Activated CD8-positive, alpha-beta memory T cell treated with anti-CD3 and anti-CD28 coated beads, Interleukin-2, amount 50 U/mL, for 1 hour (primary cell): ENCODE data around the gene SH2D3A.
"Not testable (repeated sequence)": the region's sequence is repeated elsewhere in the genome, so short reads cannot be mapped to it uniquely, and the experiment has no call there.

Experiments
- DNase-seq: peaks from one replicate; pipeline ENCODE4 v3.0.0-alpha.2; 2020; ENCODE audit errors: extremely low read depth

The SH2D3A gene

DNA sequence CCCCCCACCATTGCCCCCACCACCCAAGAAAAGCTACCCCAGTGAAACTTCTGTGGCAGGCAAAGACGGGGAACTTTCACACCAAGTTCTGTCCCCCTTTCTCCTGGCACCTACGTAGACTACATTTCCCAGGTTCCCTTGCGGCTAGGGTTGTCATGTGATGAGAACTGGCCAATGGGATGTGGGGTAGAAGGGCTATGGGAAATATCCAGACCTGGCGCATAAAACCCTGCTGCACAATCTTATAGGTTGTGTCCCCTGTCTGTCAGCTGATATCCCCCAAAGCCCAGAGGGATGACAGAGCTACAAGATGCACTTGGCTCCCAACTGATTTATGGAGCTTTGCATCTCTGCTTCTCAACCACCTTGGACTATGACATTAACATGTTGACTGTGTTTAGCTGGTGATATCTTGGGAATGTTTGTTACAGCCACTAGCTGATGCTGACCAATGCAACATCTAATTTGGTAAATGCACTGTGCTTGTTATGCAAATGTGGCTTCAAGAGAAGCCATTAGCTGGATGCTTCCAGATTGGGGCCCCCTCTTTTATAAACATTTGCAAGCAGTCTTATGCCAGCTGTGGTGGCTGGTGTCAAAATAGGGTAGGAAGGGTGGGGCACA lies 6.1 kb downstream of the SH2D3A start:
- no peak for DNase-seq

DNA sequence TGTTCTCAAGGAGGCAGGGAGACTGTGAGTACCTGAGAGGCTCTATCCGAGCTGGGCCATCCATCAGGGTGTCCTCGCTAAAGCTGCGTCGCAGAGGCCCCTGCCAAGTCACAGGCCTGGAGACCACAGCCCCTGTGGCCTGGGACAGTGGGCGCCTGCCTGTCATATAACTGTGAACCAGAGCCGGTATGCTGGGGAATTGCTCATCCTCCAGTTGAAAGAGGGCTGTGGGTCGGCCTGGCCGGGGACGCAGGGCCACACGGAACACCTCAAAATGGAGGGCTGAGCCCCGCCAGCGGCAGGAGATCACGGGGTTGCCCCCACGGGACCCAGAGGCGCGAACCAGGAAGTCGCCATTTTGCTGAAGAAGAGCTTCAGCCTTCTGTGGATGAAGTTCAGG lies 6.6 kb downstream of the SH2D3A start:
- DNase-seq, result no peak

DNA sequence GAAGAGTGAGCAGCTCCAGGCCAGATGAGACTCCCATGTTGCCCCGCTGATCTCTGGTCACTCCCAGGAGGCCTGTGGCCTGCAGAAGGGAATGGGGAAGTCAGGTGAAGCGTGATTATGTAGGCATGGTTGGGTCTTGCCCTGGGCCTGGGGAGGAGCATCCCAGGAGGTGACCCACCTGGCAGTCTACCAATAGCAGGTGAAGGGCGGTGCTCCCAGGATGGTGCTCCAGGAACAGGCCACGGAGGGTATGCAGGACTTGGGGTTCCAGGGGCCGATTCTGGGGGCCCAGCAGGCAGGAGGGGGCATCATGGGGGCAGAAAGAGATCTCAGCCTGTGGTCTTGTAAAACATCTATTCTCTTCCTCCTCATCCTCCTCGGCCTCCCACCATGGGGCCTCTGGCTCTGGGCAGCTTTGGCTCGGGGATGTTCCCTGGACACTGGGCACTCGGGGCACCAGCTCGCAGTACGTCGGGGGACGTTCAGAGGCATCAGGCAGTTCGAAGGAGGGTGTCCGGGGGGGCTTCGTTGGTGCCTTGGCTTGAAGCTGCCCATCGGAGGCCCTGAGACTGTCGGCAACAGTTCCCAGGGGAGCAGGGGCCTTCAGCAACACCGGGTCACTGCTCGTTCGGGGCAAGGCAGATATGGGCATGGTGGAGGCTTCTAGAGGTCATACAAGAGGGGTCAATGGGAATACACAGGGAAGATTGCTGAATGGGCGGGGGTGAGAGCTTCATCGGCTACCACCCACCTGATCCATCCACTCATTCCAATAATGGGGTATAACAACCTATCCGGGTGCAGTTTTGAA lies 12.4 kb downstream of the SH2D3A start:
- no peak for DNase-seq

DNA sequence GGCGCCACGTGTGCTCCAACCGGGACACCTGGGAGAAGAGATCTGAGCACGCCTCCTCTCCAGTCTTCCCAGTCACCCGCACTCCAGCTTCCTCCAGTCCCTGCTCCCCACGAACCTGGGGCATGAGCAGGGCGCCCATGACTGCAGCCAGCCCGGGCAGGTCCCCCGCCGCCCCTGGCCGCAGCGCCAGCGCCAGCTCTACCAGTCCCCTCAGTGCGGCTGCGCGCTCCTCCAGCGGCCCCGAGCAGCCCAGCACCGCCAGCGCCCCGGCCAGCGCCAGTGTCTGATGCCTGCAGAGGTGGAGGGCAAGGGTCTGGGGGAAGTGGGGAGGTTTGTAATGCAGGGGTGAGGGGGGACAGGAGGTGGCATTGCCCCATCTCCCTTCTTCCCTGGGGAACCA lies 13.1 kb downstream of the SH2D3A start:
- DNase-seq, result no peak

DNA sequence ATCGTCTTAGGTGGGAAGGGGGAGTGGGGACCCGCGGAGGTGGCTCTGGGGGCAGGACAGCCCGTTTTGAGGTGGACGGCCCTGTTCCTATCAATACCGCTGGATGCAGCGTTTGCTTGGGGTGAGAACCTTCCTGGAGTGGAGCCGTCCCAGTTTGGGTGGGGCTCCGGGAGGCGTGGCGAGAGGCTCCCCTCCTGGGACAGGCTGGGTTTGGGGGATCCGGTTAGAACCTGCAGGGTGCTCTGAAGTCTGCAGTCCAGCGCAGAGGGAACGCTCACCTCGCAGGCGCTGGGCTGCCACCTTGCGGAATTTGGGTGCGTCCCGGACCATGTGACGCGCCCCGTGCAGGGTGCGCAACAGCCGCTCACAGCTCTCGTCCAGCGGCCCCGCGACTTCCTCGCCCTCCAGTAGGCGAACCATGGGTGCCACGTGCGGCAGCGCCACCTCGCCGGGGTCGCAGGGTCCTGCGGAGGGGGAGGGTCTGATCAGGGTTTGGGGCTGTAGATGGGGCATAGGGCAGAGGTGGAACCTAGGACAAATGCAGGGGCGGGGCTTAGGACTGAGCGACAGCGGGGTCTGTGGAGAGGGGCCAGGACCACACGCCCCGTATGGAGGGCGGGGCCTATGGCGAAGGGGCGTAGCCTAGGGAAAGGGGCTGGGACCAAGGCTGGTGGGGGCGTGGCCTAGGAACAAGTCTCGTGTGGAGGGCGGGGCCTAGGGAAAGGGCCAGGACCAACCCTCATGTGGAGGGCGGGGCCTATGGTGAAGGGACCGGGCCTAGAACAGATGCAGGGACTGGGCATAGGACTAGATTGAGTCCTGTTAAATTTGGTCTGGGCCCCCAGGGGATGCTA lies 13.8 kb downstream of the SH2D3A start:
- DNase-seq, result no peak

DNA sequence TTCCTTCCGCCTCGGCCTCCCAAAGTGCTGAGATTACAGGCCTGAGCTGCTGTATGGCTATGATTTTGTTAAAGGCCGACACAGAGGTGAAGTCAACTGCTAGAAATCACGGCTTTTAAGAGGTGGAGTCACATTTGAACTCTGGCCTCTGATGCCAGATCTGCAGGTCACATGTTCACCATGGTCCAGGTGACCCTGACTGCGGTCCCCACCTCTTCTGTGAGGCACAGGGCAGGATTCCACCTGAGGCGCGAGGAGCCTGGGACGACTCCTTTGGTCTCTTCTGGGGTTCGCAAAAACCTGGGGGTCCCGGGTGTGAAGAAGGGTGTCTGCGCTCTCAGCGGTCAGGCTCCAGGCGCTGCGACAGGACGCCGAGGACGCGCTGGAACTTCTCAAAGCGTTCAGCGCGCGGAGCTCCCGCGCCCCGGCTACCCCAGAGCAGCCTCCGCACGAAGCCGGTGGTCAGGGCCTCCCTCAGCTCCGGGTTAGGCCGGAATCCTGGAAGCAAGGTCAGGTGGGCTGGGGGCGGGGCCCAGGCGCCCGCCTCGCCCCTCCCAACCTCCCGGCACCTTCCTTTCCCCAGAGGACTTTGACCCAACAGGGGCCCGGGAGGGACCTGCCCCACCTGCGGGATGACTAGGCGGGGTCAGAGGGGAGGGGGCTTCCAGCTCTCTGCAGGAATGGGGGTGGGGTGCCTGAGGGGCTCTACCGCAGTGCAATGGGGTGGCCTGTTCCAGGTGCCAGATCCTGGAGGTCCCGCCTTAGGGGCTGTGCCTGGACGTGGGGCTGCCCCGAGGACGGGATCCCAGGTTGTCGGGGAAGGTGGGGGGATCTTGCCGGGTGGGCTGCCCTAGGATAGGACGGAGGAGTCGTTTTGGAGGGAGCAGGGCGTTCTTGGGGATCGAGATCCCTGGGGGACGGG lies 14.7 kb downstream of the SH2D3A start:
- no peak for DNase-seq

DNA sequence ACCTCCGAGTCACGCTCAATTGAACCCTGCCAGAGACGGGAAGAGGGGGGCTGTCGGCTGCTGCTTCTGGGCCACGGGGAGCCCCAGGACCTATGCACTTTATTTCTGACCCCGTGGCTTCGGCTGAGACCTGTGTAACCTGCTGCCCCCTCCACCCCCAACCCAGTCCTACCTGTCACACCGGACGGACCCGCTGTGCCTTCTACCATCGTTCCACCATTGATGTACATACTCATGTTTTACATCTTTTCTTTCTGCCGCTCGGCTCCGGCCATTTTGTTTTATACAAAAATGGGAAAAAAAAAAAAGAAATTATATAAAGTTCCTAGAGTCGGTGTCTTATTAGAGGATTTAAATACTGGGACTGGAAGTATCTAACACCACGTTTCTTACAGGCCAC lies 16.0 kb downstream of the SH2D3A start:
- no peak for DNase-seq

DNA sequence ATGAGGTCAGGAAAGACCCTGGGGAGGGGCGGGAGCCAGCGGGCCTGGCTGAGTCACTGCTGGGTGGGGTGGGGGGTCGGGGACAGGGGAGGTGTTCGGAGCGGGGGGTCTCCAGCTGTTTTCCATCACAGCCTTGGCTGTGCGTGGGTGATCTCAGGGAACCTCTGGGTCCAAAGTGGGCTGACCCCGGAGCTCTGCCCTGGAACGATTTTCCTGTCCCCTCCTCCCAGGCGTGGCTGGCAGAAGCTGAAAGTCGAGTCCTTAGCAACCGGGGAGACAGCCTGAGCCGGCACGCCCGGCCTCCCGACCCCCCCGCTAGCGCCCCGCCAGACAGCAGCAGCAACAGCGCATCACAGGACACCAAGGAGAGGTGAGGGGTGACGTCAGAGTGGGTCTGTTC lies 17.2 kb downstream of the SH2D3A start:
- DNase-seq, result no peak

DNA sequence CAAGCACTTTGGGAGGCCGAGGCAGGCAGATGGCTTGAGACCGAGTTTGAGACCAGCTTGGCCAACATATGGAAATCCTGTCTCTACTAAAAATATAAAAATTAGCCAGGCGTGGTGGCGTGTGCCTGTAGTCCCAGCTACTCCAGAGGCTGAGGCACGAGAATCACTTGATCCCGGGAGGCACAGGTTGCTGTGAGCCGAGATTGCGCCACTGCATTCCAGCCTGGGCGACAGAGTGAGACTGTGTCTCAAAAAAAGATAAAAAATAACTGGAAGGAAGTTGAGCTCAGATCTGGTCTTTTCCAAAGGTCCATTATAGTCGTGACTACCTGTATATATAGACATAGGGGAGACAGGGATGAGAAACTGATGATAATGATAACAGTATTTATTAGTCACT lies 18.7 kb downstream of the SH2D3A start:
- not testable (repeated sequence) for DNase-seq

DNA sequence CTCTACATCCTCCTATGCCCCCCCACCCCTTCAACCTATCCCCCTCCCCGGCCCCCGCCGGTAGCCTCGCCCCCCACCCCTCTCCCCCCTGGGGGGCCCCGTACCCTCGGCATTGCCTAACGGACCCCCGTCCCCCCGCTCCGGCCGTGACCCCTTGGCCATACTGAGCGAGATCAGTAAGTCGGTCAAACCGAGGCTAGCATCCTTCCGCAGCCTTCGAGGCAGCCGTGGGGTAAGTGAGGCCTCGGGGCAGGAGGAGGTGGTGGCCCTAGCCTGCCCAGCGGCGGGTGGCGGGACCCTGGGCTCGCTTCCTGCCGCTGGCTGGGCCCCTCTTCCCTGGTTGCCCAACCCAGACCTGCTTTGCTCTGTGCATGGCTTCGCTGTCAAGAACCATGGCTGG lies 21.3 kb downstream of the SH2D3A start:
- no peak for DNase-seq

DNA sequence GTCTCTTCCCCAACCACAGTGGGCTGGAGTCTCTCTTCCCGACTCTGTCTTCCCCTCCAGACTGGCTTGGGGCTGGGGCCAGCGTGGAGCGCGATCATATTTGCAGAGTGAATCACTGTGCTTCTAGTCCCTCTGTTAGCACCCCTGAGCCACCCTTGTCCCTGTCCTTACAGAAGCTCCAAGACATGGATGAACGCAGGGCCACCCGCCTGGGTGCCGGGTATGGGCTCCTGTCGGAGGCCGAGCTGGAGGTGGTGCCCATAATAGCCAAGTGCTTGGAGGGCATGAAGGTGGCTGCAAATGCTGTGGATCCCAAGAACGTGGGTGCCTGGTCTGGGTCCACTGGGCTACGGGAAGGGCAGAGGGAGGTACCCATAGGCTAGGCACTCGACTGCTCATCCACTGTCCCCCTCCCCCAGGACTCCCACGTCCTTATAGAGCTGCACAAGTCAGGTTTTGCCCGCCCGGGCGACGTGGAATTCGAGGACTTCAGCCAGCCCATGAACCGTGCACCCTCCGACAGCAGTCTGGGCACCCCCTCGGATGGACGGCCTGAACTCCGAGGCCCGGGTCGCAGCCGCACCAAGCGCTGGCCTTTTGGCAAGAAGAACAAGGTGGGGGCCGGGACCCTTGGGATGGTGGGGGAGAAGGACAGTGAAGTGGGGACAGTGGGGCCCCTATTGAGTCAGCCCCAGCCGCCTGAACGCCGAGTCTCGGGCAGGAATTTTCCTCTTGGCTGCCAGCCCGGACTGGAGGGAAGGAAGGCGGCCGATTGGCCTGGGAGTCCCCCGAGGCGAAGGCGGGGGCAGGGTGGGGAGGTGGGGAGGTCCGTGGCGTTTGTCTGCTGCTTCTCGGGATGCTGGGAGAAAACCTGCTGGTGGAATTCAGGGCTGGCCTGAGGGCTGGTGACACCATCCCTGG lies 22.6 kb downstream of the SH2D3A start:
- no peak for DNase-seq

DNA sequence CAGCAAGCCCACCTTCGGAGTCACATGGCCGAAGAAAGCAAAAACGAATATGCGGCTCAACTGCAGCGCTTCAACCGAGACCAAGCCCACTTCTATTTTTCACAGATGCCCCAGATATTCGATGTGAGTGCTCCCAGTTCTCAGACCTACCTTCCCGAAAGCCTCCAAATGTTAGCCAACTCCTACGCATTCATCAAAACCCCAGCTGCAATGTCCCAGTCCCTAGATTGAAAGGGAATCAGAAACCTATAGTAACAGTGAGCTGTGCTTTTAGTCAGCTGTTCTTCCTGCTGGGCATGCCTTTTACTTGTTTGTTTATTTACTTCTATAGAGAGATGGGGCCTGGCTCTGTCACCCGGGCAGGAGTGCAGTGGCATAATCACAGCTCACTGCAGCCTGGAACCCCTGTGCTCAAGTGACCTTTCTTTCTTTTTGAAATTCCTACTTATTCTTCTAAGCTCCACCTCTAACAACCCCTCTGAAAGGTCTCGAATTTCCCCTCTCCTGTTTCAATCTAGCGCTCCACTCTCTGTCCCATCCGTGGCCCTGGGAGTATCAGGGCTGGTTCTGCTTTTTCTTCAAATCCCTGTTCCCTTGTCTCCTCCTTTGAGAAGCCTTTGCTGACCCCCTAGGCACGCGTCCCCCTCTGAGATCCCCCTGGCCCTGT lies 23.4 kb downstream of the SH2D3A start:
- no peak for DNase-seq

DNA sequence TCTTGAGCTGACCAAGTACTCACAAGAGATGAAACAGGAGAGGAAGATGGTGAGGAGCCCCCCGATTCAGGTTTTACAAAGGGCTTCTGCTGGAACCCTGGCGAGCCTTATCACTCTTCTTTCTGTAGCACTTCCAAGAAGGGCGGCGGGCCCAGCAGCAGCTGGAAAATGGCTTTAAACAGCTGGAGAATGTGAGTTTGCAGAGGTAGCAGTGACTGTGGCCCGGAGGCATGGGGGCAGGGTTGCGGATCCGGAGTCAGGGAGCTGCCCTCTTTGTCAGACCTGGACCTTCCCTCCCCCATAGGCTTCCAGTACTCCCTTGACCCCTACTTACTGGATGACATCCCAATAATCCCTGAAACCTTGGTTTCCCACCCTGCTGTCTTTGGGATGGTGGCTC lies 24.2 kb downstream of the SH2D3A start:
- no peak for DNase-seq

DNA sequence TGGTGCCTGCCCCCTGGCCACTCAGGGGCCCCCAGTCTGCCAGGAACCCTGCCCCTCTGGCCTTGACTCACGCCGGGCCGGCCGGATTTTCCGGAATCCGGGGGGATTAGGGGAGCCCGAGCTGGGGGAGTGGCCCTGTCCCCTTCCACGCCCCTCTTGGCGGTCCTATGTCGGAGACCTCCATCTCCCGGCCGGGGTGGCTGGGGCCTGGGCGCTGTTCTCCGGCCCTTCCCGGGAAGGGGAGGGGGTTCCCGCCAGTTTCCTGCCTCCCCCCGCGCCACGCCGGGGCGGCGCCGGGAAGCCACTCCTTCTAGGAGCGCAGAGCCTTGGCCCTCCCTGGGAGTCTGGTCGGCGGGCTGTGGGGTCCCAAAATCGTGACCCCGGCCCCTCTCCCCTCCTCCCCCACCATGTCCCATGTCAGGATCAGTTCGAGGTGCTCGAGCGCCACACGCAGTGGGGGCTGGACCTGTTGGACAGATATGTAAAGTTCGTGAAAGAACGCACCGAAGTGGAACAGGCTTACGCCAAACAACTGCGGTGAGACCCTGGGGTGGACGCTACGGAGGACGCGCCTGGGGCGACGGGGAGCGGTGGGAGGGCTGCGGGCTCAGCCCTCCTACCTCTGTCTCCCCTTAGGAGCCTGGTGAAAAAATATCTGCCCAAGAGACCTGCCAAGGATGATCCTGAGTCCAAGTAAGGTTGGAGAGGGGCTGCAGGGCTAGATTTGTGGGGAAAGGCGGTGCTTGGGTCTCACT lies 26.5 kb downstream of the SH2D3A start:
- no peak for DNase-seq

DNA sequence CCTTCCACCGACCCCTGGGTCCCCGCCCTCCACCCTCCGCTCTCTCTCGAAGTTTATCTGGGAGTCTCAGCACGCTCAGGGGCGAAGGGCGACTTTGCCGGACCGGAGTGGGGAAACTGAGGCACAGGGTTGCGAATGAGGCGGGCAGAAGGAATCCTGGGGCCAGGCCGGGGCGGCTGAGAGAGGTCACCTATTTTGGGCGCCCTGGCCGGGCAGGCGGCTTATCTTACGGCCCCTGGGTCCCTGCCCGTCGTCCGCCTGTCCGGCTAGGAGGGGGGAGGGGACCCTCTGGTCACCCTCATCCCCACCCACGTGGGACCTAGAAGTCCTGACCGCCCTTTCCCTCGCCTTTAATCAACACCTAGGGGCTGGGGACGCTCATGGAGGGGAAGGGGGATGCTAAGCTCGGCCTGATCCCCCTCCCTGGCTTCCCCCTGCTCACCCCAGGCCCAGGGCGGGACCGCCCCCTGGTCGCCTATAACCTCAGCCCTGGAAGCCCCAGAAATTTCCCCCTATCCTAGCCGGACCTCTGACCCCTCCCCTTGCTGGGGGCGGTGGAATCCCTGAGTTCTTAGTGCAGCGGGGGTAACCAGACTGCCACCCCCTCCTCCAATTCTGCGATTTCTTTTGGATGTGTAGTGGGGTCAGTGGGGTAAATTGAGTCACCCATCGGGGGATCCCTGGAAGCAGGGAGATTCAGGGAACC lies 27.2 kb downstream of the SH2D3A start:
- DNase-seq, result no peak

DNA sequence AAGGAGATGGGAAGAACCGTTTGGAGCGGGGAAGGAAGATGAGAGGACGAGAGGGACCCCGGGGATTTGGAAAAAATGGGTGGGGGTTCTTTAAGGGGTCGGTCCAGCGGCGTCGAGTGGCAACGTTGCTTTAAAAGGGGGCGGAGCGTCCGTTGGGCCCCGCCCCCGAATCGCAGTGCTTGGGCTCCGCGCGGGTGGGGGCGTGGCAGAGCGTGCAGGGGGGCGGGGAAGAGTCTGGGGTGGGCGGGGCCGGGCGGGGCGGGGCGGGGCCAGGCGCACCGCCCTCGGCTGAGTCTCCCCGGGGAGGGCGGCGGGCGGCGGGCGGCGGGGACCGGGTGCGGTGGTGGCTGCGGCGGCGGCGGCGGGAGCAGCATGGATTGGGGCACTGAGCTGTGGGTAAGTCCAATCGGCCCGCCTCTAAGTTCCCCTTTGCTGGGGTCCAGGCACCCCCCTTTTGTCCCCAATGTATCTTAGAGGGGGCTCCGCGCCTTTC lies 27.8 kb downstream of the SH2D3A start, which contains the start of gene TRIP10:
TRIP10 (plus strand) TSS at position 291 of the 493 bp plus-strand sequence; CDS start at position 373, 82 bp downstream.
- peak; percentile 56 for DNase-seq

DNA sequence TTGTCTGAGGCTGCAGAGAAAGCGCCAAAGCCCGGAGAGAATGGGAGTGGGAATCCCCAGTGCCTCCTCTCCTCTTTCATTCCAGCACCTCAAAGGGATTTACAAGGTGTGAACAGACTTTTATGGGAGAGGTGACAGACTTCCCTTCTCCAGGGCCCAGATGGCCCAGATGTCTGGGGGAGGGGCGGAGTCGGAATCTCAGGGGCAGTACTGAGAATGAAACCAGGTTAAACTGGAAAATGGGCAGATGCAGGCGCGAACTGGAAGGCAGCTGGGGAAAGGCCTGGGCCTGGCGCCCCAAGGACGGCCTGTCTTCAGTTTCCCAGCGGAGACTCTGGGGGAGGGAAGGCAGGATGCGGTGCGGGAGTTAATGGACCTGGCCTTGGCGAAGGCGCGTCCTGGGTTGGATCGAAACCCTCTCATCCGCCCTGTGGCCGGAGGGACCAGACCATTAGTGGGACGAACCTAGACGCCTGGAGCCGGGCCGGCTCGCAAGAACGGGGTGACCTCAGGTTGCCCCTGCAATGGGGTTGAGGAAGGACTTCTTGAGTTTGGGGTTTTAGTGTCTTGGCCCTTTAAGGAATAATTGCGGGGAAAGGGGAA lies 28.3 kb downstream of the SH2D3A start:
- DNase-seq, result no peak
